ENCODE results near the gene RAD9A. TPM values are rescaled to one million over a fixed set of nuclear protein-coding genes. Genes with fewer than 3 reads are reported as not detected.

RAD9A gene
- total and polyA plus RNA-seq, 4 donors: 8.8 to 56.2 (median 19.8) TPM

DNA sequence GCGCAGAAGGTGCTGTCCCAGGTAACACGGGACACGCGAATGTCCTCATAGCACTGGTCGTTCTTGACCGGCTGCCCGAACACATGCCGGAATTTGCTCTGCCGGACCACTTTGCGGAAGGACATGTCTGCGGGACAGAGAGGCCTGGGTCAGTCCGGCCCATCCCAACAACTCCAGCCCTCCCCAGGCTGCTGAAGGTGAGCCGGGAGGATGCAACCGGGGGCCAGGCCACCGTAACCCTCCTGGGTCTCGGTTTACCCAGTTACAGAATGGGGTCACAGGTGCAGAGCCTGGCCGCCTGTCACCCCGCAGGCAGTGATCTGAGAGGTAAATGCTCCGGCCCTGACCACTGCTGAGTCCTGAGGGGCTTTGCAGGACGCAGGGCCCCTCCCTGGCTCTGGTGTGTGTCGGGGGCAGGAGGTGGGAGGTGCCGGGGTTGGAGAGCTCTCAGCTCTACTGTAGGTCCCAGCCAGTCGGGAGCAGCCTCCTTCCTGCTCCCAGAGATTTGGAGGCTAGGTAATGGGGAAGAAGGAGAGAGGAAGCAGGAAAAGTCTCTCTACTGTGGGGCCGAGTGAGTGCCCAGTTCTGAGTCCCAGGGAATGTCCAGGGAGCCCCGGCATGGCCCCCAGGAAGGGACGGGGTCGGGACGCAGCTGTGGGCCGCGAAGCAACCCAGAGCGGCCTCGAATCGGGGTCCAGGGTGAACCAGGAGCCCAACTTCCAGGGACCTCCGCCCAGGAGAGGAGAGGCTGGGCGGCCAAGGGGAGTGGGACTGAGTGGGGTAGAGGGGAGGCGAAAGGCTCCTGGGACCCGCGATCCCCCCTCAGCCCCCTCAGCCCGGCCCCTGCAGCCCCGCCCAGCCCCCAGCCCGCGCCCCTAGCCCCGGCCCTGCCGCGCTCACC is 51.0 kb downstream of the RAD9A start:
- Histone ChIP-seq H3K27me3 (ENCODE audit: control insufficient read depth in 1 of 2, insufficient read depth in 2 of 2, low read length in 1 of 2) (no peaks in the 10 kb centered on the region), H3K27ac (ENCODE audit: low read depth in 1 of 2, low read length in 2 of 2) (peak overlapping the region; percentile 74 to 97), H3K4me3 (ENCODE audit: low read length in 2 of 2) (peak overlapping the region; percentile 81), H3K9me3 (ENCODE audit: control insufficient read depth, low read length) (no peaks in the 10 kb centered on the region), H3K4me1 (ENCODE audit: control insufficient read depth in 1 of 2, insufficient read depth in 2 of 2, low read length in 2 of 2) (no peaks in the 10 kb centered on the region), H3K36me3 (ENCODE audit: control insufficient read depth in 1 of 2, insufficient read depth in 2 of 2, low read length in 1 of 2) (no peaks in the 10 kb centered on the region)
- ATAC-seq (ENCODE audit: low FRiP score) (peak; percentile 1), DNase-seq (no peak)
- 34 to 37% methylated on average over 42 to 45 of the region's 45 CpGs for WGBS, 2 donors
- intact Hi-C loops (cut with DNase I): no loop called here

DNA sequence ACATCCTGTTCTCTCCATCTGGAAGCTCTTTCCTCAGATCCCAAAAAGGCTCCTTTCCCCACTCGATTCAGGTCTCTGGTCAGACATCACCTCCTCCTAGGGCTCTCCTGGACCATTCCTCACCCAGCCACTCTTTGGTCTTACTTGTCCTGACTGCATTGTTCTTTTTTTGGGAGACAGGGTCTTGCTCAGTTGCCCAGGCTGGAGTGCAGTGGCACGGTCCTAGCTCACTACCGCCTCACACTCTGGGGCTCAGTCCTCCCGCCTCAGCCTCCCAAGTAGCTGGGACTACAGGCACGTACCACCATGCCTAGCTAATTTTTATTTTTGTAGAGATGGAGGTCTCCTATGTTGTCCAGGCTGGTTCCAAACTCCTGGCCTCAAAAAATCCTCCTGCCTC is 53.7 kb downstream of the RAD9A start:
- H3K27ac ChIP-seq (ENCODE audit: low read depth in 1 of 2, low read length in 2 of 2): no peak overlapping the region
- intact Hi-C loops (cut with DNase I): no loop called here
- no peaks in the 10 kb centered on the region for H3K9me3 ChIP-seq (ENCODE audit: control insufficient read depth, low read length)
- H3K4me1 ChIP-seq (ENCODE audit: control insufficient read depth in 1 of 2, insufficient read depth in 2 of 2, low read length in 2 of 2): no peaks in the 10 kb centered on the region
- no peaks in the 10 kb centered on the region for H3K36me3 ChIP-seq (ENCODE audit: control insufficient read depth in 1 of 2, insufficient read depth in 2 of 2, low read length in 1 of 2)
- DNase-seq (no peak), ATAC-seq (ENCODE audit: low FRiP score) (no peak)
- no peak overlapping the region for H3K4me3 ChIP-seq (ENCODE audit: low read length in 2 of 2)
- 86% methylated on average over 5 of the region's 5 CpGs for WGBS, 2 donors
- no peaks in the 10 kb centered on the region for H3K27me3 ChIP-seq (ENCODE audit: control insufficient read depth in 1 of 2, insufficient read depth in 2 of 2, low read length in 1 of 2)

Other genes with a start within 250 kb of the RAD9A start
- gene GRK2, start 125.5 kb upstream of the RAD9A start, total RNA-seq: 10 to 100 TPM; 53.8 to 77.6 TPM
- gene GRK2, start 125.5 kb upstream of the RAD9A start, polyA plus RNA-seq: 10 to 100 TPM; 29.3 to 53.6 TPM
- gene ANKRD13D, start 102.7 kb upstream of the RAD9A start, total RNA-seq: 10 to 100 TPM; 43.2 to 96.1 TPM
- gene ANKRD13D, start 102.7 kb upstream of the RAD9A start, polyA plus RNA-seq: 100 to 1,000 TPM in 1 of 2 donors, 10 to 100 TPM in 1; 16.8 to 100 TPM
- 10 to 100 TPM; 27.3 to 37.0 TPM for gene SSH3, start 88.5 kb upstream of the RAD9A start, total RNA-seq
- 10 to 100 TPM; 13.3 to 24.1 TPM for gene SSH3, start 88.5 kb upstream of the RAD9A start, polyA plus RNA-seq
- gene POLD4, start 38.4 kb upstream of the RAD9A start, total RNA-seq: 10 to 100 TPM; 82.7 to 85.1 TPM
- gene POLD4, start 38.4 kb upstream of the RAD9A start, polyA plus RNA-seq: 100 to 1,000 TPM; 175 to 338 TPM
- gene CLCF1, start 18.4 kb upstream of the RAD9A start, total RNA-seq: 10 to 100 TPM in 1 of 2 donors, 1 to 10 TPM in 1; 7.7 to 12.0 TPM
- gene CLCF1, start 18.4 kb upstream of the RAD9A start, polyA plus RNA-seq: 10 to 100 TPM in 1 of 2 donors, 1 to 10 TPM in 1; 2.6 to 19.5 TPM
- gene PPP1CA, start 9.9 kb downstream of the RAD9A start, total RNA-seq: 10 to 100 TPM; 61.7 to 64.8 TPM
- gene PPP1CA, start 9.9 kb downstream of the RAD9A start, polyA plus RNA-seq: 10 to 100 TPM; 79.6 to 92.0 TPM
- 1 to 10 TPM; 4.2 to 9.5 TPM for gene TBC1D10C, start 12.1 kb downstream of the RAD9A start, total RNA-seq
- gene TBC1D10C, start 12.1 kb downstream of the RAD9A start, polyA plus RNA-seq: 1 to 10 TPM; 1.9 to 2.3 TPM
- 1 to 10 TPM; 7.0 to 9.3 TPM for gene CARNS1, start 23.7 kb downstream of the RAD9A start, total RNA-seq
- gene CARNS1, start 23.7 kb downstream of the RAD9A start, polyA plus RNA-seq: 1 to 10 TPM in 1 of 2 donors, under 1 TPM in 1; 0.38 to 8.1 TPM
- gene RPS6KB2, start 36.5 kb downstream of the RAD9A start, total RNA-seq: 10 to 100 TPM; 30.8 to 37.7 TPM
- 10 to 100 TPM; 38.2 to 84.8 TPM for gene RPS6KB2, start 36.5 kb downstream of the RAD9A start, polyA plus RNA-seq
- 1 to 10 TPM; 2.9 to 4.8 TPM for gene PTPRCAP, start 45.7 kb downstream of the RAD9A start, total RNA-seq
- gene PTPRCAP, start 45.7 kb downstream of the RAD9A start, polyA plus RNA-seq: 10 to 100 TPM in 1 of 2 donors, 1 to 10 TPM in 1; 2.0 to 13.8 TPM
- 10 to 100 TPM; 77.6 to 79.6 TPM for gene CORO1B, start 51.5 kb downstream of the RAD9A start, total RNA-seq
- 10 to 100 TPM; 45.7 to 96.7 TPM for gene CORO1B, start 51.5 kb downstream of the RAD9A start, polyA plus RNA-seq
- gene GPR152, start 60.7 kb downstream of the RAD9A start, total RNA-seq: not detected
- gene GPR152, start 60.7 kb downstream of the RAD9A start, polyA plus RNA-seq: not detected
- 1 to 10 TPM; 2.4 TPM for gene CABP4, start 63.4 kb downstream of the RAD9A start, total RNA-seq
- gene CABP4, start 63.4 kb downstream of the RAD9A start, polyA plus RNA-seq: 1 to 10 TPM in 1 of 2 donors, under 1 TPM in 1; 0.33 to 3.9 TPM
- gene TMEM134, start 77.3 kb downstream of the RAD9A start, total RNA-seq: 10 to 100 TPM; 34.1 to 37.6 TPM
- gene TMEM134, start 77.3 kb downstream of the RAD9A start, polyA plus RNA-seq: 10 to 100 TPM; 20.0 to 63.2 TPM
- gene AIP, start 91.0 kb downstream of the RAD9A start, total RNA-seq: 10 to 100 TPM; 61.2 to 63.1 TPM
- 100 to 1,000 TPM; 105 to 141 TPM for gene AIP, start 91.0 kb downstream of the RAD9A start, polyA plus RNA-seq
- 10 to 100 TPM; 40.5 to 48.8 TPM for gene PITPNM1, start 113.4 kb downstream of the RAD9A start, total RNA-seq
- gene PITPNM1, start 113.4 kb downstream of the RAD9A start, polyA plus RNA-seq: 10 to 100 TPM; 11.8 to 22.5 TPM
- gene CDK2AP2, start 116.2 kb downstream of the RAD9A start, total RNA-seq: 10 to 100 TPM; 40.8 to 65.6 TPM
- 100 to 1,000 TPM in 1 of 2 donors, 10 to 100 TPM in 1; 87.3 to 105 TPM for gene CDK2AP2, start 116.2 kb downstream of the RAD9A start, polyA plus RNA-seq
- gene CABP2, start 131.5 kb downstream of the RAD9A start, total RNA-seq: not detected
- not detected for gene CABP2, start 131.5 kb downstream of the RAD9A start, polyA plus RNA-seq
- gene GSTP1, start 191.8 kb downstream of the RAD9A start, total RNA-seq: 100 to 1,000 TPM; 371 to 432 TPM
- gene GSTP1, start 191.8 kb downstream of the RAD9A start, polyA plus RNA-seq: 100 to 1,000 TPM; 559 to 782 TPM
- 100 to 1,000 TPM; 113 to 123 TPM for gene NDUFV1, start 214.9 kb downstream of the RAD9A start, total RNA-seq
- 100 to 1,000 TPM; 104 to 295 TPM for gene NDUFV1, start 214.9 kb downstream of the RAD9A start, polyA plus RNA-seq
- gene NUDT8, start 238.0 kb downstream of the RAD9A start, total RNA-seq: 1 to 10 TPM; 4.6 to 6.8 TPM
- gene NUDT8, start 238.0 kb downstream of the RAD9A start, polyA plus RNA-seq: 1 to 10 TPM; 4.1 to 9.5 TPM
- not detected for gene TBX10, start 247.8 kb downstream of the RAD9A start, total RNA-seq
- gene TBX10, start 247.8 kb downstream of the RAD9A start, polyA plus RNA-seq: 1 to 10 TPM in 1 of 2 donors, under 1 TPM in 1; 0.23 to 5.4 TPM